Measurements from ENCODE around the gene SSR4. TPM values are rescaled to one million over a fixed set of nuclear protein-coding genes. Genes with fewer than 3 reads are reported as not detected.

The SSR4 gene
- total RNA-seq, 1 experiment from 2014 or later: 353 TPM

DNA sequence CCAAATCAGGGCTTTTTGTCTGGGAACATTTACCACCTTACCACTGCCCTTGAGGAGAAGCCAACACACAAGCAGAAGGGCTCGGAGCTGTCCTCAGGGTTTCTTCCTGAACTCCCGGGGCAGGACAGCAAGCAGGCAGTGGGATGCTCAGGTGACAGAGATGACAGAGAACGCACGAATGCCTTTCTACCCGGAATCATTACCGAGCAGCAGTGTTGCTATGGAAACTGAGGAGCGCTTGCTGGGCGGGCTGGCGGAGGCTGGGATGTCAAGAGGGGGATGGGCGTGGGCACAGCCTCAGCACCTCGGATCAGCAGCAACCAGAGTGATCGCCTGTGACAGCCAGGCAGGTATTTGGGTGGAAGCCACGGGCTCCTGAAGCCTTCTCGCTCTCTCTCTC is 17.8 kb downstream of the SSR4 start:
- H3K27ac Mint-ChIP-seq (ENCODE audit: unreplicated experiment): no peak overlapping the region
- TF ChIP-seq, protein P1, sequence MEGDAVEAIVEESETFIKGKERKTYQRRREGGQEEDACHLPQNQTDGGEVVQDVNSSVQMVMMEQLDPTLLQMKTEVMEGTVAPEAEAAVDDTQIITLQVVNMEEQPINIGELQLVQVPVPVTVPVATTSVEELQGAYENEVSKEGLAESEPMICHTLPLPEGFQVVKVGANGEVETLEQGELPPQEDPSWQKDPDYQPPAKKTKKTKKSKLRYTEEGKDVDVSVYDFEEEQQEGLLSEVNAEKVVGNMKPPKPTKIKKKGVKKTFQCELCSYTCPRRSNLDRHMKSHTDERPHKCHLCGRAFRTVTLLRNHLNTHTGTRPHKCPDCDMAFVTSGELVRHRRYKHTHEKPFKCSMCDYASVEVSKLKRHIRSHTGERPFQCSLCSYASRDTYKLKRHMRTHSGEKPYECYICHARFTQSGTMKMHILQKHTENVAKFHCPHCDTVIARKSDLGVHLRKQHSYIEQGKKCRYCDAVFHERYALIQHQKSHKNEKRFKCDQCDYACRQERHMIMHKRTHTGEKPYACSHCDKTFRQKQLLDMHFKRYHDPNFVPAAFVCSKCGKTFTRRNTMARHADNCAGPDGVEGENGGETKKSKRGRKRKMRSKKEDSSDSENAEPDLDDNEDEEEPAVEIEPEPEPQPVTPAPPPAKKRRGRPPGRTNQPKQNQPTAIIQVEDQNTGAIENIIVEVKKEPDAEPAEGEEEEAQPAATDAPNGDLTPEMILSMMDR (IDR thresholded peaks at IDR 0.05; ENCODE audit: insufficient read depth in 1 of 2, low read depth in 1 of 2, low read length in 1 of 2, severe bottlenecking in 1 of 2, unreplicated experiment in 1 of 2): no peak
- no peaks in the 10 kb centered on the region for H3K27me3 Mint-ChIP-seq (ENCODE audit: insufficient read depth, unreplicated experiment)
- no peaks in the 10 kb centered on the region for H3K9me3 Mint-ChIP-seq (ENCODE audit: unreplicated experiment)
- no peaks in the 10 kb centered on the region for H3K27me3 ChIP-seq (replicated peaks; ENCODE audit: control insufficient read depth, insufficient read depth, low read length)
- DNase-seq: no peak
- no peaks in the 10 kb centered on the region for H3K4me1 ChIP-seq
- H3K4me1 Mint-ChIP-seq (ENCODE audit: low read depth, unreplicated experiment): no peaks in the 10 kb centered on the region
- H3K4me3 Mint-ChIP-seq (ENCODE audit: unreplicated experiment): no peak overlapping the region
- ChIA-PET CTCF (no interaction called here), POLR2A (no interaction called here)
- intact Hi-C loops (cut with micrococcal nuclease; ENCODE audit: unreplicated experiment): loop anchor here (10.0 kb wide), 1 partner anchor 73 kb away; the partner anchor contains the start of gene L1CAM
- H3K4me3 ChIP-seq (ENCODE audit: low read depth, low read length): no peak overlapping the region
- no peaks in the 10 kb centered on the region for H3K9me3 ChIP-seq
- H3K36me3 ChIP-seq (ENCODE audit: control insufficient read depth, insufficient read depth, low read length): no peaks in the 10 kb centered on the region
- no peaks in the 10 kb centered on the region for H3K36me3 Mint-ChIP-seq (ENCODE audit: insufficient read depth, unreplicated experiment)
- no TSS peak for BruUV-seq (replicated peaks)

DNA sequence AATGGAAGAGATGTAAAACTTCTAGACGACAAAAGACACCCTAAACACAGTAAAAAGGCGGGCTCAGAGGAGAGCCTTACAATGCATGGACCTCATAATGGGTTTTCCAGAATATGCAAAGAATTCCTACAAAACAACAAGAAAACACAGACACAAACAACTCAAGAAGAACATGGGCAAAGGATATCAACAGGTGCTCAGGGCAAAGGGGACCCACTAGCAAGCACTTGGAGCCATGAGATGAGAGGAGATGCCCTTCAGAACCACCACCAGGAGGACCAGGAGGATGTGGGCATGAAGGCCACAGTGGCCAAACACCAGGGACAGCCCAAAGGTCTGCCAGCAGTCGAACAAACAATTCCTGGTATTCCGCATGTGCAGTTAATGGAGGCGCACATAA is 18.7 kb downstream of the SSR4 start:
- BruUV-seq (replicated peaks): no TSS peak
- no peaks in the 10 kb centered on the region for H3K27me3 Mint-ChIP-seq (ENCODE audit: insufficient read depth, unreplicated experiment)
- no peaks in the 10 kb centered on the region for H3K36me3 Mint-ChIP-seq (ENCODE audit: insufficient read depth, unreplicated experiment)

DNA sequence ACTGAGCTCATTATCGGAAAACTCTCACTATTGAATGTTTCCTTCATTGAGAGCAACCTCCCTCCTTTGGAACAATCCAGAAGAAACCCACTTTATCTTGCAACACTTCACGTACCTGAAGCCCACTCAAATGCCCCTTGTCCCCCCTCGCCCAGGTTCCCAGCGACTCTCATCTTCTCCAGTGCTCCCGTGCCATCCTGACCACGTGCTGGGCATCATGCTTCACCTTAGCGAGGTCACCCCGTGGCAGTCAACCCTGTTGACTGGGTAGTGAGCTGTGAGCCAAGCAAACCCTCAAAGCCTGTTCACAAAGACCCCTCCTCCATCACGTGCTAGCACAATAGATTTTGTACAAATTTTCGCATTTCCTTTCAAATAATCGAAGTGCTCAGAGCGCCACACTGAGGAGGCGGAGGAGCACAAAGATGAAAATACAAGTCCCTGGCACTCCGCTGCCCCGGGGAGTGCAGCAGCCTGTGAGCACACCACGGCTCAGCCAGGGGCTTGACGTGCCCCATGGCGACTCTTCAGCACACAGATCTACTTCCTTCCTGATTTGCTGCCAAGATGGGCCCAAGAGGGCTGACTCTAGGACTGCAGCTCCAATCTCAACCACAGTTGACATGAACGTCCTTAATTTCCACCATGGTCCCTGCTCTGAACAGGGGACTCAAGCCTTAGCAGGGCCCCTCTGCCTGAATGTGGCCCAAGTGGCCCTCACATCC is 20.3 kb downstream of the SSR4 start:
- ChIA-PET POLR2A (no interaction called here), CTCF (no interaction called here)
- BruUV-seq (replicated peaks): no TSS peak
- Mint-ChIP-seq H3K36me3 (ENCODE audit: insufficient read depth, unreplicated experiment) (no peaks in the 10 kb centered on the region), H3K9me3 (ENCODE audit: unreplicated experiment) (no peaks in the 10 kb centered on the region), H3K27ac (ENCODE audit: unreplicated experiment) (no peak overlapping the region), H3K4me1 (ENCODE audit: low read depth, unreplicated experiment) (no peaks in the 10 kb centered on the region), H3K4me3 (ENCODE audit: unreplicated experiment) (no peak overlapping the region), H3K27me3 (ENCODE audit: insufficient read depth, unreplicated experiment) (no peaks in the 10 kb centered on the region)
- TF ChIP-seq, protein P1 (IDR thresholded peaks at IDR 0.05; ENCODE audit: insufficient read depth in 1 of 2, low read depth in 1 of 2, low read length in 1 of 2, severe bottlenecking in 1 of 2, unreplicated experiment in 1 of 2): no peak
- Histone ChIP-seq H3K27me3 (replicated peaks; ENCODE audit: control insufficient read depth, insufficient read depth, low read length) (no peaks in the 10 kb centered on the region), H3K9me3 (no peaks in the 10 kb centered on the region), H3K4me3 (ENCODE audit: low read depth, low read length) (no peak overlapping the region), H3K36me3 (ENCODE audit: control insufficient read depth, insufficient read depth, low read length) (no peaks in the 10 kb centered on the region), H3K4me1 (no peaks in the 10 kb centered on the region)
- no peak for DNase-seq
- intact Hi-C loops (cut with micrococcal nuclease; ENCODE audit: unreplicated experiment): loop anchor here (10.0 kb wide), 1 partner anchor 70 kb away; the partner anchor contains the start of gene L1CAM

More for the DNA sequence above, 18.7 kb downstream of the SSR4 start:
- Histone ChIP-seq H3K36me3 (ENCODE audit: control insufficient read depth, insufficient read depth, low read length) (no peaks in the 10 kb centered on the region), H3K4me1 (no peaks in the 10 kb centered on the region), H3K9me3 (no peaks in the 10 kb centered on the region), H3K27me3 (replicated peaks; ENCODE audit: control insufficient read depth, insufficient read depth, low read length) (no peaks in the 10 kb centered on the region), H3K4me3 (ENCODE audit: low read depth, low read length) (no peak overlapping the region)
- Mint-ChIP-seq H3K27ac (ENCODE audit: unreplicated experiment) (no peak overlapping the region), H3K4me3 (ENCODE audit: unreplicated experiment) (no peak overlapping the region), H3K9me3 (ENCODE audit: unreplicated experiment) (no peaks in the 10 kb centered on the region), H3K4me1 (ENCODE audit: low read depth, unreplicated experiment) (no peaks in the 10 kb centered on the region)
- POLR2A ChIA-PET: no interaction called here
- TF ChIP-seq, protein P1 (IDR thresholded peaks at IDR 0.05; ENCODE audit: insufficient read depth in 1 of 2, low read depth in 1 of 2, low read length in 1 of 2, severe bottlenecking in 1 of 2, unreplicated experiment in 1 of 2): no peak
- intact Hi-C loops (cut with micrococcal nuclease; ENCODE audit: unreplicated experiment): loop anchor here (10.0 kb wide), 1 partner anchor 72 kb away; the partner anchor contains the start of gene L1CAM
- DNase-seq: no peak
- CTCF ChIA-PET: no interaction called here
